Liver (tissue), 9 donors: Measurements from ENCODE around the gene HOXB4. TPM values are rescaled to one million over a fixed set of nuclear protein-coding genes. Genes with fewer than 3 reads are reported as not detected.

Experiments used
- DNase-seq: peaks from one replicate; pipeline ENCODE4 v3.0.0-alpha.2; 2017; ENCODE audit warnings: low spot score
- H3K27ac ChIP-seq, 2 donors: one replicate each; pipeline ENCODE4 v1.7.0; 2013; ENCODE audit warnings: inconsistent platforms in 2 of 2, low read length in 2 of 2, control low read depth in 1 of 2, low read depth in 1 of 2, mild to moderate bottlenecking in 1 of 2
- H3K27me3 ChIP-seq, 4 donors: one replicate each; pipeline versions ENCODE4 v1.6.1 to v1.7.0; 2013; ENCODE audit warnings: low read length in 3 of 4, inconsistent platforms in 1 of 4, mild to moderate bottlenecking in 1 of 4, moderate library complexity in 1 of 4; ENCODE audit not compliant: control insufficient read depth in 4 of 4, insufficient read depth in 4 of 4
- H3K36me3 ChIP-seq, 4 donors: one replicate each; pipeline versions ENCODE4 v1.6.1 to v1.7.0; 2013; ENCODE audit warnings: low read length in 3 of 4, mild to moderate bottlenecking in 3 of 4, low read depth in 1 of 4, moderate library complexity in 1 of 4; ENCODE audit not compliant: control insufficient read depth in 4 of 4, insufficient read depth in 3 of 4
- H3K4me1 ChIP-seq, 4 donors: one replicate each; pipeline versions ENCODE4 v1.6.1 to v1.7.0; 2013; ENCODE audit warnings: low read length in 3 of 4, mild to moderate bottlenecking in 3 of 4, moderate library complexity in 1 of 4; ENCODE audit not compliant: control insufficient read depth in 4 of 4, insufficient read depth in 4 of 4
- H3K4me3 ChIP-seq, 3 donors: one replicate each; pipeline versions ENCODE4 v1.6.1 to v1.7.0; 2013; ENCODE audit warnings: low read length in 3 of 3, control low read depth in 1 of 3, low read depth in 1 of 3, mild to moderate bottlenecking in 1 of 3
- H3K9ac ChIP-seq, 2 donors: one replicate each; pipeline ENCODE4 v1.7.0; 2013; ENCODE audit warnings: low read length in 2 of 2, mild to moderate bottlenecking in 2 of 2, moderate library complexity in 2 of 2, control low read depth in 1 of 2, low read depth in 1 of 2
- H3K9me3 ChIP-seq, 4 donors: one replicate each; pipeline versions ENCODE4 v1.6.1 to v1.7.0; 2013; ENCODE audit warnings: low read length in 3 of 4; ENCODE audit not compliant: control insufficient read depth in 4 of 4
- ATF3 ChIP-seq: IDR thresholded peaks from 2 replicates; pipeline ENCODE4 v1.6.1; 2016; ENCODE audit warnings: antibody characterized with exemption
- CTCF ChIP-seq: fragments of 150-350 bp; IDR thresholded peaks from 2 replicates; pipeline ENCODE4 v1.5.1; 2017; ENCODE audit warnings: improper control_type of control experiment, low read depth, low read length; ENCODE audit not compliant: missing input control
- EGR1 ChIP-seq, 2 donors: IDR thresholded peaks; 2 replicates each; pipeline ENCODE4 v1.6.1; 2016 to 2018; ENCODE audit warnings: antibody characterized with exemption in 2 of 2, low read depth in 2 of 2
- FOXA1 ChIP-seq: IDR thresholded peaks from 2 replicates; pipeline ENCODE4 v1.6.1; 2016; ENCODE audit warnings: antibody characterized with exemption
- FOXA2 ChIP-seq: IDR thresholded peaks from 2 replicates; pipeline ENCODE4 v1.6.1; 2016; ENCODE audit warnings: antibody characterized with exemption
- GABPA ChIP-seq, 2 donors: IDR thresholded peaks in 1 of 2; conservative IDR thresholded peaks in 1 of 2; 2 replicates each; pipeline ENCODE4 v1.6.1; 2016; ENCODE audit warnings: antibody characterized with exemption in 2 of 2, mild to moderate bottlenecking in 1 of 2, moderate library complexity in 1 of 2
- HNF4A ChIP-seq, 2 donors: conservative IDR thresholded peaks; 2 replicates each; pipeline ENCODE4 v1.6.1; 2016; ENCODE audit warnings: antibody characterized with exemption in 2 of 2, mild to moderate bottlenecking in 2 of 2
- HNF4G ChIP-seq: IDR thresholded peaks from 2 replicates; pipeline ENCODE4 v1.6.1; 2016; ENCODE audit warnings: antibody characterized with exemption
- JUND ChIP-seq, 2 donors: IDR thresholded peaks; 2 replicates each; pipeline ENCODE4 v1.6.1; 2016; ENCODE audit warnings: antibody characterized with exemption in 2 of 2
- MAX ChIP-seq: IDR thresholded peaks from 2 replicates; pipeline ENCODE4 v1.6.1; 2016; ENCODE audit warnings: antibody characterized with exemption
- NR2F2 ChIP-seq: IDR thresholded peaks from 2 replicates; pipeline ENCODE4 v1.6.1; 2016; ENCODE audit warnings: antibody characterized with exemption
- RAD21 ChIP-seq, 2 donors: IDR thresholded peaks; 2 replicates each; pipeline ENCODE4 v1.6.1; 2016; ENCODE audit warnings: antibody characterized with exemption in 2 of 2, mild to moderate bottlenecking in 2 of 2
- REST ChIP-seq: IDR thresholded peaks from 2 replicates; pipeline ENCODE4 v1.6.1; 2016; ENCODE audit warnings: antibody characterized with exemption, mild to moderate bottlenecking
- RXRA ChIP-seq, 2 donors: IDR thresholded peaks; 2 replicates each; pipeline ENCODE4 v1.6.1; 2017 to 2018; ENCODE audit warnings: antibody characterized with exemption in 2 of 2, mild to moderate bottlenecking in 1 of 2
- SP1 ChIP-seq: IDR thresholded peaks from 2 replicates; pipeline ENCODE4 v1.6.1; 2018; ENCODE audit warnings: antibody characterized with exemption, mild to moderate bottlenecking
- TAF1 ChIP-seq: conservative IDR thresholded peaks from 2 replicates; pipeline ENCODE4 v1.6.1; 2016; ENCODE audit warnings: antibody characterized with exemption, mild to moderate bottlenecking
- YY1 ChIP-seq: IDR thresholded peaks from 2 replicates; pipeline ENCODE4 v1.6.1; 2016; ENCODE audit warnings: antibody characterized with exemption, mild to moderate bottlenecking
- ZBTB33 ChIP-seq: IDR thresholded peaks from 2 replicates; pipeline ENCODE4 v1.6.1; 2016; ENCODE audit warnings: antibody characterized with exemption
- WGBS: extraction: QIAGEN DNeasy Blood & Tissue Kit; methylation state at CpG from one replicate; pipeline ENCODE4 v1.1.7; 2013; 5-methylcytosine and 5-hydroxymethylcytosine counted together
- polyA plus RNA-seq, 2 donors: library from polyadenylated mRNA; stranded (reverse) in 1 of 2; unstranded in 1 of 2; fragments of 200-250 nt in 1 of 2; fragments of >200 nt in 1 of 2; fragmentation: Nextera tagmentation in 1 of 2; extraction: Ambion mirVana in 1 of 2; gene quantifications; one replicate each; pipeline versions ENCODE4 v1.2.1 to v1.2.3, GENCODE V29; 2013 to 2015
- total RNA-seq, 2 donors: library from RNA; depleted of rRNA; stranded (reverse); fragments of >200 nt; gene quantifications; one replicate each; pipeline ENCODE4 v1.2.3, GENCODE V29; 2014
- donor health status: healthy.
- donor health status: healthy.
- donor health status: healthy.
- donor health status: healthy.
- donor health status: healthy.

Gene HOXB4
- total and polyA plus RNA-seq, 4 donors = 0.19 to 0.75 (median 0.50) TPM

GRCh38 chr17:48562934-48563333 lies 15.2 kb downstream of the HOXB4 start (continued):
- TF ChIP-seq CTCF (no peak), ATF3 (no peak), FOXA1 (no peak), EGR1 (IDR thresholded peaks at IDR 0.05; ENCODE audit: low read depth in 2 of 2) (no peak), FOXA2 (no peak), RAD21 (IDR thresholded peaks at IDR 0.05) (no peak), SP1 (no peak), HNF4G (no peak), TAF1 (no peak), MAX (no peak), GABPA (IDR thresholded peaks at IDR 0.05 in 1 of 2, conservative IDR thresholded peaks at IDR 0.05 in 1 of 2) (no peak)

GRCh38 chr17:48561884-48562810 lies 16.0 kb downstream of the HOXB4 start:
- no peak overlapping the region for H3K27ac ChIP-seq
- no peak for TF ChIP-seq SP1
- no peak for TF ChIP-seq CTCF
- no peak for TF ChIP-seq EGR1 (IDR thresholded peaks at IDR 0.05; ENCODE audit: low read depth in 2 of 2)
- TF ChIP-seq TAF1 = no peak
- TF ChIP-seq ZBTB33 = no peak
- no peak for TF ChIP-seq RXRA (IDR thresholded peaks at IDR 0.05)
- TF ChIP-seq JUND (IDR thresholded peaks at IDR 0.05) = no peak
- TF ChIP-seq NR2F2 = no peak
- TF ChIP-seq HNF4A (conservative IDR thresholded peaks at IDR 0.05) = no peak
- no peak for TF ChIP-seq HNF4G
- no peak for TF ChIP-seq YY1
- no peak for TF ChIP-seq GABPA (IDR thresholded peaks at IDR 0.05 in 1 of 2, conservative IDR thresholded peaks at IDR 0.05 in 1 of 2)
- no peak for TF ChIP-seq FOXA1
- no peak for TF ChIP-seq MAX
- no peak for TF ChIP-seq REST
- no peak for TF ChIP-seq RAD21 (IDR thresholded peaks at IDR 0.05)
- no peak for TF ChIP-seq FOXA2
- TF ChIP-seq ATF3 = no peak
- H3K4me1 ChIP-seq = peaks cover 0 to 2% (median 0%) of the 10 kb centered on the region in 4 donors
- H3K9me3 ChIP-seq = no peaks in the 10 kb centered on the region
- WGBS = 29% methylated on average over 15 of the region's 15 CpGs
- peaks cover 3 to 11% (median 7%) of the 10 kb centered on the region in 4 donors for H3K27me3 ChIP-seq
- no peak overlapping the region for H3K9ac ChIP-seq
- H3K4me3 ChIP-seq = no peak overlapping the region
- DNase-seq = no peak
- H3K36me3 ChIP-seq = no peaks in the 10 kb centered on the region
